ENCODE measurements around the gene TMEM168. TPM values are rescaled to one million over a fixed set of nuclear protein-coding genes. Genes with fewer than 3 reads are reported as not detected.

Gene TMEM168
- total RNA-seq, 6 experiments from 2014 or later = 5.8 to 9.1 (median 7.3) TPM

GRCh38 chr7:112763298-112763697 lies 26.9 kb downstream of the TMEM168 start:
- ATAC-seq (no peak), DNase-seq (no peak)
- Histone ChIP-seq H3K27ac (no peak overlapping the region), H3K4me3 (no peak overlapping the region), H3K9me3 (no peaks in the 10 kb centered on the region), H3K27me3 (no peaks in the 10 kb centered on the region), H3K4me1 (no peaks in the 10 kb centered on the region), H3K36me3 (peaks cover 0 to 2% (median 0%) of the 10 kb centered on the region in 4 donors)
- TF ChIP-seq CTCF (IDR thresholded peaks at IDR 0.05) = no peak
- TF ChIP-seq POLR2A (IDR thresholded peaks at IDR 0.05) = no peak
- WGBS (ENCODE audit: insufficient coverage, low coverage, low lambda C conversion rate, missing lambda C conversion rate) = 96% methylated on average over 3 of the region's 3 CpGs
- intact Hi-C loops (cut with DNase I) = no loop called here

GRCh38 chr7:112759905-112760304 lies 30.3 kb downstream of the TMEM168 start:
- Histone ChIP-seq H3K36me3 (peaks cover 0 to 2% (median 0%) of the 10 kb centered on the region in 4 donors), H3K4me3 (no peak overlapping the region), H3K4me1 (no peaks in the 10 kb centered on the region), H3K27me3 (no peaks in the 10 kb centered on the region), H3K27ac (no peak overlapping the region), H3K9me3 (no peaks in the 10 kb centered on the region)
- no peak for TF ChIP-seq POLR2A (IDR thresholded peaks at IDR 0.05)
- TF ChIP-seq CTCF (IDR thresholded peaks at IDR 0.05) = no peak
- ATAC-seq = no peak
- intact Hi-C loops (cut with DNase I) = no loop called here
- DNase-seq = no peak
- 90% methylated on average over 3 of the region's 3 CpGs for WGBS (ENCODE audit: insufficient coverage, low coverage, low lambda C conversion rate, missing lambda C conversion rate)

GRCh38 chr7:112757337-112757736 lies 32.9 kb downstream of the TMEM168 start:
- no peak for ATAC-seq
- Histone ChIP-seq H3K4me1 (no peaks in the 10 kb centered on the region), H3K27ac (no peak overlapping the region), H3K9me3 (no peaks in the 10 kb centered on the region), H3K4me3 (no peak overlapping the region), H3K36me3 (peaks cover 0 to 2% (median 0%) of the 10 kb centered on the region in 4 donors), H3K27me3 (no peaks in the 10 kb centered on the region)
- 100% methylated on average over 1 of the region's 2 CpGs for WGBS (ENCODE audit: insufficient coverage, low coverage, low lambda C conversion rate, missing lambda C conversion rate)
- no peak for DNase-seq
- intact Hi-C loops (cut with DNase I) = no loop called here
- TF ChIP-seq POLR2A (IDR thresholded peaks at IDR 0.05) (no peak), CTCF (IDR thresholded peaks at IDR 0.05) (no peak)

- no peak for TF ChIP-seq CTCF (IDR thresholded peaks at IDR 0.05)
- TF ChIP-seq POLR2A (IDR thresholded peaks at IDR 0.05) = no peak
- H3K4me3 ChIP-seq = no peak overlapping the region
- no peaks in the 10 kb centered on the region for H3K36me3 ChIP-seq
- no peak overlapping the region for H3K27ac ChIP-seq
- no peak for ATAC-seq
- H3K9me3 ChIP-seq = no peaks in the 10 kb centered on the region
- H3K4me1 ChIP-seq = no peaks in the 10 kb centered on the region
- no peaks in the 10 kb centered on the region for H3K27me3 ChIP-seq
- no peak for DNase-seq
- intact Hi-C loops (cut with DNase I) = no loop called here
Observed at GRCh38 chr7:112753298-112753697, 36.9 kb downstream of the TMEM168 start.

- H3K27ac ChIP-seq = no peak overlapping the region
Observed at GRCh38 chr7:112752576-112752975, 37.6 kb downstream of the TMEM168 start.

More at GRCh38 chr7:112752576-112752975, 37.6 kb downstream of the TMEM168 start:
- intact Hi-C loops (cut with DNase I) = no loop called here
- Histone ChIP-seq H3K9me3 (no peaks in the 10 kb centered on the region), H3K27me3 (no peaks in the 10 kb centered on the region), H3K4me1 (no peaks in the 10 kb centered on the region), H3K4me3 (no peak overlapping the region), H3K36me3 (no peaks in the 10 kb centered on the region)
- DNase-seq (no peak), ATAC-seq (no peak)
- WGBS (ENCODE audit: insufficient coverage, low coverage, low lambda C conversion rate, missing lambda C conversion rate) = 70% methylated on average over 3 of the region's 3 CpGs
- TF ChIP-seq POLR2A (IDR thresholded peaks at IDR 0.05) = no peak
- no peak for TF ChIP-seq CTCF (IDR thresholded peaks at IDR 0.05)

All from right lobe of liver (tissue), 6 donors.